ENCODE results near the gene KRTAP9-6.

KRTAP9-6 gene

GRCh38 chr17:41296846-41297245, 31.7 kb downstream of the KRTAP9-6 start:
- H3K9ac ChIP-seq (ENCODE audit: low read depth, low read length) = no peak overlapping the region
- H3K36me3 ChIP-seq (ENCODE audit: insufficient read depth, low read length) = no peaks in the 10 kb centered on the region
- H3K9me3 ChIP-seq (ENCODE audit: control insufficient read depth, insufficient read depth, low read length) = peaks cover 4% of the 10 kb centered on the region; the same call in 1 of the 2 replicates
- no peaks in the 10 kb centered on the region for H3K4me1 ChIP-seq (ENCODE audit: insufficient read depth, low read length)

- H3K36me3 ChIP-seq (ENCODE audit: insufficient read depth, low read length) = no peaks in the 10 kb centered on the region
- H3K9ac ChIP-seq (ENCODE audit: low read depth, low read length) = no peak overlapping the region
- H3K9me3 ChIP-seq (ENCODE audit: control insufficient read depth, insufficient read depth, low read length) = peaks cover 4% of the 10 kb centered on the region; the same call in 1 of the 2 replicates
- no peaks in the 10 kb centered on the region for H3K4me1 ChIP-seq (ENCODE audit: insufficient read depth, low read length)
Measured at GRCh38 chr17:41298458-41299135, 33.4 kb downstream of the KRTAP9-6 start.

- Histone ChIP-seq H3K9me3 (ENCODE audit: control insufficient read depth, insufficient read depth, low read length) (no peaks in the 10 kb centered on the region), H3K9ac (ENCODE audit: low read depth, low read length) (no peak overlapping the region), H3K4me1 (ENCODE audit: insufficient read depth, low read length) (no peaks in the 10 kb centered on the region), H3K36me3 (ENCODE audit: insufficient read depth, low read length) (no peaks in the 10 kb centered on the region)
Measured at GRCh38 chr17:41301204-41301790, 36.1 kb downstream of the KRTAP9-6 start.

- Histone ChIP-seq H3K4me1 (ENCODE audit: insufficient read depth, low read length) (no peaks in the 10 kb centered on the region), H3K9ac (ENCODE audit: low read depth, low read length) (no peak within 1 kb of the TSS), H3K36me3 (ENCODE audit: insufficient read depth, low read length) (no peaks in the 10 kb centered on the region), H3K9me3 (ENCODE audit: control insufficient read depth, insufficient read depth, low read length) (no peaks in the 10 kb centered on the region)
Measured at GRCh38 chr17:41301916-41302901, 37.0 kb downstream of the KRTAP9-6 start, which contains the start of gene KRTAP29-1. Gene KRTAP29-1, minus strand, starts transcription at chr17:41302851. Its CDS starts 0 bp downstream, at chr17:41302851.

GRCh38 chr17:41302981-41303380, 37.8 kb downstream of the KRTAP9-6 start:
- Histone ChIP-seq H3K9me3 (ENCODE audit: control insufficient read depth, insufficient read depth, low read length) (no peaks in the 10 kb centered on the region), H3K36me3 (ENCODE audit: insufficient read depth, low read length) (no peaks in the 10 kb centered on the region), H3K4me1 (ENCODE audit: insufficient read depth, low read length) (no peaks in the 10 kb centered on the region), H3K9ac (ENCODE audit: low read depth, low read length) (no peak overlapping the region)

GRCh38 chr17:41304091-41304490, 38.9 kb downstream of the KRTAP9-6 start:
- Histone ChIP-seq H3K9ac (ENCODE audit: low read depth, low read length) (no peak overlapping the region), H3K9me3 (ENCODE audit: control insufficient read depth, insufficient read depth, low read length) (no peaks in the 10 kb centered on the region), H3K36me3 (ENCODE audit: insufficient read depth, low read length) (no peaks in the 10 kb centered on the region), H3K4me1 (ENCODE audit: insufficient read depth, low read length) (no peaks in the 10 kb centered on the region)

- Histone ChIP-seq H3K36me3 (ENCODE audit: insufficient read depth, low read length) (no peaks in the 10 kb centered on the region), H3K9me3 (ENCODE audit: control insufficient read depth, insufficient read depth, low read length) (no peaks in the 10 kb centered on the region), H3K9ac (ENCODE audit: low read depth, low read length) (no peak overlapping the region), H3K4me1 (ENCODE audit: insufficient read depth, low read length) (no peaks in the 10 kb centered on the region)
Measured at GRCh38 chr17:41307647-41308046, 42.5 kb downstream of the KRTAP9-6 start.

GRCh38 chr17:41308251-41308917, 43.2 kb downstream of the KRTAP9-6 start:
- H3K36me3 ChIP-seq (ENCODE audit: insufficient read depth, low read length) = no peaks in the 10 kb centered on the region
- no peak overlapping the region for H3K9ac ChIP-seq (ENCODE audit: low read depth, low read length)
- H3K4me1 ChIP-seq (ENCODE audit: insufficient read depth, low read length) = no peaks in the 10 kb centered on the region
- H3K9me3 ChIP-seq (ENCODE audit: control insufficient read depth, insufficient read depth, low read length) = no peaks in the 10 kb centered on the region

GRCh38 chr17:41308918-41309359, 43.8 kb downstream of the KRTAP9-6 start, which contains the start of gene KRTAP16-1:
Gene KRTAP16-1, minus strand, starts transcription at chr17:41309309. Its CDS starts 56 bp downstream, at chr17:41309253.
- Histone ChIP-seq H3K36me3 (ENCODE audit: insufficient read depth, low read length) (no peaks in the 10 kb centered on the region), H3K9ac (ENCODE audit: low read depth, low read length) (no peak within 1 kb of the TSS), H3K9me3 (ENCODE audit: control insufficient read depth, insufficient read depth, low read length) (no peaks in the 10 kb centered on the region), H3K4me1 (ENCODE audit: insufficient read depth, low read length) (no peaks in the 10 kb centered on the region)

- Histone ChIP-seq H3K36me3 (ENCODE audit: insufficient read depth, low read length) (no peaks in the 10 kb centered on the region), H3K9me3 (ENCODE audit: control insufficient read depth, insufficient read depth, low read length) (no peaks in the 10 kb centered on the region), H3K9ac (ENCODE audit: low read depth, low read length) (no peak overlapping the region), H3K4me1 (ENCODE audit: insufficient read depth, low read length) (no peaks in the 10 kb centered on the region)
Measured at GRCh38 chr17:41311111-41311510, 45.9 kb downstream of the KRTAP9-6 start.

GRCh38 chr17:41315204-41315794, 50.1 kb downstream of the KRTAP9-6 start, which contains the start of gene KRTAP17-1:
Gene KRTAP17-1, minus strand, starts transcription at chr17:41315710. Its CDS starts 60 bp downstream, at chr17:41315650.
- Histone ChIP-seq H3K4me1 (ENCODE audit: insufficient read depth, low read length) (no peaks in the 10 kb centered on the region), H3K36me3 (ENCODE audit: insufficient read depth, low read length) (no peaks in the 10 kb centered on the region), H3K9ac (ENCODE audit: low read depth, low read length) (no peak within 1 kb of the TSS), H3K9me3 (ENCODE audit: control insufficient read depth, insufficient read depth, low read length) (no peaks in the 10 kb centered on the region)
